ENCODE data around the gene ATF6B.

DNA sequence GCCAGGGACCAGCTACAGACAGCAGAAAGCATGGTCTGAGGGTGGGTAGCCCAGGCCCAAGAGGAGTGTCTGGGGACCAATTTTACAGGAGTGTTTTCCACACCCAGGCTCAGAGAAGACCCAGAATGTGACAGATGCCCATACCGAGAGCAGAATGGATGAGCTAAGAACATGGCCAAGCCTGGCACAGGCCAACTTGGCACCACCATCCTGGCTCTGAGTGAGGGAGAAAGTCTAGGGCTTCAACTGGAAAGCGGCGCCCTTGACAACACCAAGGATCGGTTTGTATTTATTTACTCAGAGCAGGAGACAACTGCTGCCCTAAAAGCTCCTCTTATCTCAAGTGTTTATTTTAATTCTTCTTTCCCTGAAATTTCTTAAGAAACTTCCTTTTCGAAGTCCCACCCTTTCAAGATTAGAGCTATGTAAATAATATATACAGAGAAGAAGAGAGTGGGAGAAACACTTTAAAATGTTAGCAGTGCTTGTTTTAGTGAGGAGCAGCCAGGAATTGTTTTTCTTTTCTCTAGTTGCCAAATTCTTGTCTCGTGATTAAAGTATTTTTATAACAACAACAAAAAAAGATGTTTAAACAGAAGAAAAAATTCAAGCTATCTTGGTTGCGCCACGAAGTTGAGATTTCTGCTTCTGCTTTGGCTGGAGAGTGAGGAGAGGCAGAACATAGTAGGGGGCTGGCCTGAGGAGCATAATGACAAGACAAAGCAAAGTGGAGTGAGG, 35.1 kb downstream of the ATF6B start:
- TF ChIP-seq, protein P1, sequence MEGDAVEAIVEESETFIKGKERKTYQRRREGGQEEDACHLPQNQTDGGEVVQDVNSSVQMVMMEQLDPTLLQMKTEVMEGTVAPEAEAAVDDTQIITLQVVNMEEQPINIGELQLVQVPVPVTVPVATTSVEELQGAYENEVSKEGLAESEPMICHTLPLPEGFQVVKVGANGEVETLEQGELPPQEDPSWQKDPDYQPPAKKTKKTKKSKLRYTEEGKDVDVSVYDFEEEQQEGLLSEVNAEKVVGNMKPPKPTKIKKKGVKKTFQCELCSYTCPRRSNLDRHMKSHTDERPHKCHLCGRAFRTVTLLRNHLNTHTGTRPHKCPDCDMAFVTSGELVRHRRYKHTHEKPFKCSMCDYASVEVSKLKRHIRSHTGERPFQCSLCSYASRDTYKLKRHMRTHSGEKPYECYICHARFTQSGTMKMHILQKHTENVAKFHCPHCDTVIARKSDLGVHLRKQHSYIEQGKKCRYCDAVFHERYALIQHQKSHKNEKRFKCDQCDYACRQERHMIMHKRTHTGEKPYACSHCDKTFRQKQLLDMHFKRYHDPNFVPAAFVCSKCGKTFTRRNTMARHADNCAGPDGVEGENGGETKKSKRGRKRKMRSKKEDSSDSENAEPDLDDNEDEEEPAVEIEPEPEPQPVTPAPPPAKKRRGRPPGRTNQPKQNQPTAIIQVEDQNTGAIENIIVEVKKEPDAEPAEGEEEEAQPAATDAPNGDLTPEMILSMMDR (conservative IDR thresholded peaks at IDR 0.05; ENCODE audit: low read length) = no peak
- no peak for TF ChIP-seq EZH2phosphoT487 (IDR thresholded peaks at IDR 0.05; ENCODE audit: borderline replicate concordance)
